GM12801 (cell line): ENCODE results near the gene TAOK2.

Source experiments
- TF ChIP-seq, protein P1 (sequence below): IDR thresholded peaks from one replicate; pipeline ENCODE4 v1.5.1; 2011; ENCODE audit warnings: control low read depth; ENCODE audit not compliant: insufficient read length; ENCODE audit errors: extremely low read depth

Gene TAOK2

GRCh38 chr16:29996766-29997250 is 23.1 kb downstream of the TAOK2 start:
- TF ChIP-seq, protein P1, sequence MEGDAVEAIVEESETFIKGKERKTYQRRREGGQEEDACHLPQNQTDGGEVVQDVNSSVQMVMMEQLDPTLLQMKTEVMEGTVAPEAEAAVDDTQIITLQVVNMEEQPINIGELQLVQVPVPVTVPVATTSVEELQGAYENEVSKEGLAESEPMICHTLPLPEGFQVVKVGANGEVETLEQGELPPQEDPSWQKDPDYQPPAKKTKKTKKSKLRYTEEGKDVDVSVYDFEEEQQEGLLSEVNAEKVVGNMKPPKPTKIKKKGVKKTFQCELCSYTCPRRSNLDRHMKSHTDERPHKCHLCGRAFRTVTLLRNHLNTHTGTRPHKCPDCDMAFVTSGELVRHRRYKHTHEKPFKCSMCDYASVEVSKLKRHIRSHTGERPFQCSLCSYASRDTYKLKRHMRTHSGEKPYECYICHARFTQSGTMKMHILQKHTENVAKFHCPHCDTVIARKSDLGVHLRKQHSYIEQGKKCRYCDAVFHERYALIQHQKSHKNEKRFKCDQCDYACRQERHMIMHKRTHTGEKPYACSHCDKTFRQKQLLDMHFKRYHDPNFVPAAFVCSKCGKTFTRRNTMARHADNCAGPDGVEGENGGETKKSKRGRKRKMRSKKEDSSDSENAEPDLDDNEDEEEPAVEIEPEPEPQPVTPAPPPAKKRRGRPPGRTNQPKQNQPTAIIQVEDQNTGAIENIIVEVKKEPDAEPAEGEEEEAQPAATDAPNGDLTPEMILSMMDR, result no peak

DNA sequence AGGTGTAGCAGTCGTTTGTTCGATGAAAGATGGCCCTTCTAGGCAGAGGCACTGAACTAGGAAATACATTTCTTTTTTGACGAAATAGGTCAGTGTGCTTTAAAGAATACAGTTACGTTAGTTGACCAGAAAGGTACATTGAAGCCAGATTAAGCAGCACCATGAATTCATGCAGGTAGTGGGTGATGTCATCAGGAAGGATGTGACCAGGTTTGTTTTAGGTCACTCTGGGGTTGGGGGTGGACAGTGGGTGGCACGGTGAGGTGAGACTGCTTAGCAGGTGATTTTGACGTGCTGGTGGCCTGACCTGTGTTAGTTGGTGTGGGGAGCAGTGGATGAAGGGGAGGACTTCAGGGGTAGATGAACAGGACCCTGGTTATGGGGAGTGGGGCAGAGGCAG is 25.9 kb downstream of the TAOK2 start:
- TF ChIP-seq, protein P1, result no peak

GRCh38 chr16:30000735-30001631 is 27.3 kb downstream of the TAOK2 start:
- TF ChIP-seq, protein P1, result no peak

GRCh38 chr16:30002614-30003346 is 29.1 kb downstream of the TAOK2 start:
- TF ChIP-seq, protein P1, result no peak

- TF ChIP-seq, protein P1, result no peak
Observed at GRCh38 chr16:30003670-30004423, 30.2 kb downstream of the TAOK2 start.

GRCh38 chr16:30004424-30004776 is 30.7 kb downstream of the TAOK2 start:
- TF ChIP-seq, protein P1, result no peak

DNA sequence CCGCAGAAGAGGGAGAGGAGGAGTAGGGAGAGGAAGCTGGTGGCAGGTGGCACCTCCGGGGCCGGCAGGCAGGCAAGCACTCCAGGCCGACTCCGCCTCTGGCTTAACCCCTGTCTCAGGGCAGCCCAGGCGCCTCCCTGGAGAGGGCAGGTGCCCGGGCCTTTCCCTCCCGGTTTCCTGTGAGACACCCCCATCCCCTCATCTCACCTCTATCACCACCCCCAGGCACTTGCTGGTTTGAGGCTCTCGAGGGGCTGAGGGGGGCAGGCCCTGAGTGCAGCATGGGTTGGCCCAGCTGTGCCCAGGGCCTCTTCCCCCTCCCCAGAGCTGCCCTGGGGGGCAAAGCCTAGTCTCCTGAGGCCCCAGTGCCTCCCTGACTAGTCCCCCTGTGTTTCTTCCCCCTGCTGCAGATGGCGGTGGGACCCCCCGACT is 31.2 kb downstream of the TAOK2 start:
- TF ChIP-seq, protein P1, result no peak
